GM18526 (cell line): ENCODE measurements around the gene TRPV4.

ENCODE experiments used
- POLR2A ChIP-seq: IDR thresholded peaks from 3 replicates; pipeline ENCODE4 v1.6.1; 2011; ENCODE audit not compliant: insufficient read length; ENCODE audit errors: extremely low read depth

TRPV4 gene

DNA sequence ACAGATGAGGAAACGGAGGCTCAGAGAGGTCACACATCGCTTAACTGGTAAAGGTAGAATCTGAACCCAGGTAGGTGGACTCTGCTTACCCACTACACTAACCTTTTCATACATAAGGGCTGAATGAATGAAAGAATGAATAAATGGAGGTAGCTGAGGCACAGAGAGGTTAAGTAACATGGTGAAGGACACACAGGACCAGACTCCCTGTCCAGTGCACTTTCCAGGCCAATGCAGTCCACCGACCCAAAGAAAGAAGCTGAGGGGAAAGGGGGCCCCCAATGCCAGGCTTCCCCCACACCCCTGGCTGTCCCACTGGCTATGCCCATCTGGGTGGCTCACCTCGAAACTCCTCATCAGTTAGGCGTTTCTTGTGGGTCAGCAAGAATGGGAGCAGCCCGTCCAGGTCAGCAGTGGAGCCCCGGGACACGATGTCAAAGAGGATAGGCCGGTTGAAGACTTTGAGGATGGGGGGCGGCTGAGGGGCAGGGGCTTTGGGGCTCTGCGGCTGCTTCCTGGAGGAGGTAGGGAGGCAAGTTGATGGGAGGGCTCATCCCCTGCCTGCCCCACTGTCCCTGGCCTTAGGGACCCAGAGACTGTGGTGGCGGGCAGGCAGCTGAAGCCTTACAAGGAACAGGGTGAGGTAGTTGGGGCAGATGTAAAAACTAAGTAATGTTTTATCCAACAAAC is 25.1 kb downstream of the TRPV4 start:
- TF ChIP-seq POLR2A: no peak

DNA sequence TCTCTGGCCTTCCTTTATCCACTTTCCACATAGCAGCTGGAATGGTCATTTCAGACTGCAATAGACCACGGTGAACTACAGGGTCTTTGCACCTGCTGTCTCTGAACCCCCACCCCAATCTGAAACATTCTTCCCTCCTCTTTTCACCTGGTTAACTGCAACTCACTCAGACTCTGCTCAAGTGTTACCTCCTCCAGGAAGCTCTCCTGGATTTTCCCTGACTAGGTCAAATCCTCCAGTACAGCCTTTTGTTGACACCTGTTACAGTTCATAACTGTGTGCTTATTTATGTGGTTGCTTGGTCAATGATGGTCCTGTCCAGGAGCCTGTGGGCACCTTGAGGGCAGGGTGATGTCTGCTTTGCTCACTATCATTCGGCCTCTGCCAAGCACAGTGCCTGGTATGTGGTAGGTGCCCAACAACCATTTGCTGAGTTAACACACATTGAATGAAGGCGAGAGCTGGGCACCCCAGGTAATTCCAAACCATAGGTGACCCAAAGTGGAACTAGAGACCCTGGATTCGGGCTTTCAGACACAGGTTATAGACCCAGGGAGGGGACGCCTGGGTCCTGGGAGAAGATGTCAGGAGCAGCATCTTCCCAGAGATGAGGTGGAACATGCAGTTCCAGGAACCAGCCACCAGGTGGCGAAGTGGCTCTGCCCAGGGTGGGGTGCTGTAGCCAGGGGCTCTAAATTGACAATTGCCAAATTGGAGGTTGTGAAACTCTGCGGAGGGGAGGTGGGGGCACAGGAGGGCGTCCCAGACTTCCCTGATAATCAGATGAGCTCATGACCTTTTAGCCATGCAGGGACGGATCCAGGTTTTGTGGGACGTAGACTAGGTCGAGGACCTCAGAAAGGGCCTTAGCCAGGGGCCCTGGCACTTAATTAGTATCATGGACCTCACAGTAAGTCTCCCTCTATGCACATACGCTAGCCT is 28.1 kb downstream of the TRPV4 start:
- TF ChIP-seq POLR2A: no peak

- no peak for TF ChIP-seq POLR2A
These were observed 29.5 kb downstream of the TRPV4 start for GRCh38 chr12:109803678-109804077.

GRCh38 chr12:109802828-109803227 is 30.4 kb downstream of the TRPV4 start:
- TF ChIP-seq POLR2A: no peak

DNA sequence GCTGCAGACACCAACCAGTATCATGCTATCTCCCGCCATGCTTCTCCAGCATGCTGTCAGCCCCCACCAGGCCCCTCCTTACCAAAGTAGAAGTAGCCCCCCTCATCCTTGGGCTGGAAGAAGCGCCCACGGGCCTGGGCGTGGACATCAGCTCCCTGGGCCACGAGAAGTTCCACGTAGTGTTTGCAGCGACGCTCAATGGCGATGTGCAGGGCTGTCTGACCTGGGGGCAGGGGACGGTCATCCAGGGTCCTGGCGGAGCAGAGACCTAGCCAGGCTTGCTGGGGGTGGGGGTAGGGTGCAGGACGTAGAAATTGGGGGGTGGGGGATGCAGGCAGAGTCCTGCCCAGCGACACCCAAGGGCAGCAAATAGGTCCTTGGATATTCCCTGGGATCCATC is 32.7 kb downstream of the TRPV4 start:
- no peak for TF ChIP-seq POLR2A

DNA sequence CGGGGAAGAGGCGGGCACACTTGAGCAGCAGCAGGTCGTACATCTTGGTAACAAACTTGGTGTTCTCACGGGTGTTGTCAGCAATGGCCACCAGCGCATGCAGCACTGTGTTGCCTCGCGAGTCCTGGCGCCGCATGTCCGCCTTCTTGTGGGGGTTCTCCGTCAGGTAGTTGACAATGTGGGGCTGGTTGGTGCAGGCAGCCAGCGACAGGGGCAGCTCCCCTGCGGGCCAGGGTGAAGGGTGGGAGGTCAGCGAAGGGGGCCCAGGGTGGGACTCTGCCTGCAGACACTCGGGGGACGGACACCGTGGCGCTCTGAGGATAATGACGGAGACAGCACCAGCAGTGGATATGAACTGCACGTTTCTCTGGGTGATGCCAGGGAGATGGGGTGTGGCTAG is 34.5 kb downstream of the TRPV4 start:
- no peak for TF ChIP-seq POLR2A

DNA sequence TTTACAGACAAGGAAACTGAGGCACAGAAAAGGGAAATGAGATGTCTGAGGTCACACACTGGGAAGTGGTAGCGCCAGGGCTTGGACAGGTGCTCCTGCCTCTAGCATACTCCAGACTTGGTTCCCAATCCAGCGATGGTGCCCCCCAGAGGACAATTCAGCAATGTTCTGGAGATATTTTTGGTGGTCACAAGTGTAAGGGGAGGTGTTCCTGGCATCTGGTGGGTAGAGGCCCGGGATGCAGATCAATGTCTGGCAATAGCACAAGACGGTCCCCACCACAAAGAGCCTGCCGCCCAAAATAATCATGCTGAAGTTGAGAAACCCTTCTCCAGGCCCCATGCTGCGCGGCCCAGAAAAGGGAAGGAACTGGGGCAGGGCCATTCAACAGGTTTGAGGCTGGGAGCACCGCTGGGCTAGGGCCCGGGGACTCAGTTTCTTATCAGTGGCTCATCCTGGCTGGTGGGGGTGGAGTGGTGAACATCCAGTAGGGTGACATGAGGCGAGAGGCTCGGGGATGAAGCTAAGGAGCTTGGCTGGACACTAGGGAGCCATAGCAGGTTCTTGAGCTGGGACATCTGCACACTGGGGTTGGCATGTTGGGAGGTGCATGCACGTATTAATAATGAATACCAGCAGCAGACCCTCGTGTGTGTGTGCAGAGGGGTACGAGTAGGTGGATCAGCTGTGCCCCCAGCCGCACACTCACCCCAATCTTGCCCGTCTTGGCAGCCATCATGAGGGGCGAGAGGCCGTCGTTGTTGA is 35.1 kb downstream of the TRPV4 start:
- TF ChIP-seq POLR2A: no peak

DNA sequence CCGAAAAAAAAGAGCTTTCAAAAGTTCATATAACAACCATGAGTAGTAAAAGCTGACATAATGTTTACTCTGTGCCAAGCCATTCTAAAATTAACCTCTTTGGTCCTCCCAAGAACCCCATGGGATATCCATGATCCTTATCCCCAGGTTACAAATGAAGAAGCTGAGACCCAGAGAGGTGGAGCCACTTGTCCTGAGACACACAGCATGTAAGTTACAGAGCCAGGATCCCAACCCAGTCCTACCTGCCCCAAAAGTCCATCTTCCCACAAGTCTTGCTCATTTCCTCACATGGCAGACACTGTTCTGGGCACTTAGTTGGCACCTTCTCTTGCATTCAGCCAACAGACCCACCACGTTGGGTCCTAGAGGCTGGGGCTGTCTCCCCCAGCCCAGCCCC is 37.1 kb downstream of the TRPV4 start:
- no peak for TF ChIP-seq POLR2A

DNA sequence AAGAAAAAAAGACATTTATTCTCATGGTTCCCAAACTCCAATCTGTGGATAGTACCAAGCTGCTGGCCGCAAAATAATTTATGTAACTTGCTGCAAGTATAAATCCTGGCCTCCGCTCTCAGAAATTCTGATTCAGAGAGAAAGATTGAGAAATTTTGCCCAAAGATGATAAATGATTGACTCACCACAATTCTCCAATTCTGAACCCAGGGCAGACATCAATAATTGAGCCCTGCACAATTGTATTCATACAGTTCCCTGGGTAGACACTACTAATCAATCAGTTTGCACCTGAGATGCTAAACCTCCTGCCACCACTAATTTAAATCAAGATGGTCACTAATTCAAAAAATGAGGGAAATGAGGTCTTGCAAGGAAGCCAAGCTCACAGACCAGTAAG is 38.2 kb downstream of the TRPV4 start:
- no peak for TF ChIP-seq POLR2A

GRCh38 chr12:109793826-109794501 is 39.2 kb downstream of the TRPV4 start:
- TF ChIP-seq POLR2A: no peak

GRCh38 chr12:109793411-109793810 is 39.8 kb downstream of the TRPV4 start:
- no peak for TF ChIP-seq POLR2A

- no peak for TF ChIP-seq POLR2A
These were observed 40.2 kb downstream of the TRPV4 start for GRCh38 chr12:109792992-109793391.

DNA sequence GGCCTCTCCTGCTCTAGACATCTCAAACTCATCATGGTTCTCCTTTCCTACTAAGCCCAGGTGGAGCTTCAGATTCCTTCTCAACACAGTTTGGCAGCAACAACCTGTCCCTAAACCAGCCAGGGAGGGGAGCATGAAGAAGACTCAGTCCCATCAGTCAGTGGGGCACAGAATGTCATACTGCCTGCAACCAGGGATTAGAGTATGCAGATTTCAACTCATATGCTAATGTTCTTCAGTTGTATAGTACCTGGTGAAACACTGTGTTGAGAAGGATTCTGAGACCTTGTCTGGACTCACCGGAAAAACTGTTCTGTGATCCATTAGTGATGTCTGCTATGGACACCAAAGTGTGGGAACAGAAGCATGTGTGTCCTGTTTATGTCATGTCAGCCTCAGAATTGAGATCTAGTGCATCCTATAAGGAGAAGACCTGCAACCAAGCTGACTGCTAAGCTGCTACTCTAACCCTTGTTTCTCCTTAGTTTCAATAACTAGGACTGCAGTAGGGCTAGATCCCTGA is 43.6 kb downstream of the TRPV4 start:
- no peak for TF ChIP-seq POLR2A

GRCh38 chr12:109786799-109787198 is 46.4 kb downstream of the TRPV4 start:
- no peak for TF ChIP-seq POLR2A

GRCh38 chr12:109785854-109786253 is 47.3 kb downstream of the TRPV4 start:
- no peak for TF ChIP-seq POLR2A
